Measurements from ENCODE around the gene HNRNPA1.

DNA sequence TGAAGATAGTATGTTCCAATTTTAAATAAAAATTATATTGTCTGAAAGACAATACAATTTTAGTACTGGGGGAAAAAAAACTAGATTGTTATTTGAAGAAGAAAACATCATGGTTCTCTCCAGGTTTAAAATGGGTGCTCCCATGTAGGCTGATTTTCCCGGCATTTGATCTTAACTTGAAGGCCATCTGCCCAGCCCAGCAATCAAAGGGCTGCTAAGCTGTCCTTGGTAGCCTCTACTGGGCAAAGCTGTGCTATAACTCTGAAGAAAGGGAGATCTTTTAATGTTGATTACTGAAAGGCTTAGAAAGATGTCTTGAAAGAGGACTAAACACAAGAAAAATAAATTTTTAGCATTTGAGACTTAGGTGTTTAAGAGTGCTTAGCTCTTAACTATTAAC is 42.0 kb upstream of the HNRNPA1 start:
- no peak for TF ChIP-seq CTCF (conservative IDR thresholded peaks at IDR 0.05 in 1 of 2, IDR thresholded peaks at IDR 0.05 in 1 of 2; ENCODE audit: low read depth in 1 of 2, low read length in 2 of 2)
- no peak for TF ChIP-seq EZH2 (IDR thresholded peaks at IDR 0.05; ENCODE audit: low read length, missing control alignments)
